K562 (cell line): Measurements from ENCODE around the gene LAPTM5. TPM values are rescaled to one million over a fixed set of nuclear protein-coding genes. Genes with fewer than 3 reads are reported as not detected.

Experiments
- IRF9 ChIP-seq: fragments of 450-650 bp; IDR thresholded peaks from 2 replicates; pipeline ENCODE4 v1.6.1; 2016; ENCODE audit warnings: missing biosample characterization, missing genetic modification characterization
- KDM1A ChIP-seq, 2 experiments: fragments of 450-650 bp; IDR thresholded peaks; 2 replicates each; pipeline ENCODE4 v1.6.1; 2016; ENCODE audit warnings: mild to moderate bottlenecking in 2 of 2
- POLR2B ChIP-seq: fragments of 450-650 bp; IDR thresholded peaks from 2 replicates; pipeline ENCODE4 v1.6.1; 2018; ENCODE audit warnings: low read depth; ENCODE audit not compliant: partially characterized antibody
- PYGO2 ChIP-seq: fragments of 450-650 bp; IDR thresholded peaks from 2 replicates; pipeline ENCODE4 v1.6.1; 2016; ENCODE audit warnings: mild to moderate bottlenecking, missing genetic modification characterization, moderate library complexity, missing compliant biosample characterization
- SPI1 ChIP-seq: IDR thresholded peaks from 2 replicates; pipeline ENCODE4 v1.6.1; 2011; ENCODE audit warnings: low read depth, low read length, control low read depth, borderline replicate concordance
- ZNF318 ChIP-seq, 2 experiments: fragments of 450-650 bp; IDR thresholded peaks; 2 replicates each; pipeline ENCODE4 v1.6.1; 2016; ENCODE audit warnings: mild to moderate bottlenecking in 2 of 2, borderline replicate concordance in 1 of 2, low read depth in 1 of 2, moderate library complexity in 1 of 2
- ZNF584 ChIP-seq: fragments of 200-800 bp; sonication (Bioruptor generic); IDR thresholded peaks from 2 replicates; pipeline ENCODE4 v1.6.1; 2016; ENCODE audit warnings: low read depth, mild to moderate bottlenecking, missing genetic modification characterization, missing compliant biosample characterization
- ZNF592 ChIP-seq: fragments of 450-650 bp; IDR thresholded peaks from 2 replicates; pipeline ENCODE4 v1.6.1; 2017; ENCODE audit warnings: antibody characterized with exemption, mild to moderate bottlenecking
- polyA plus RNA-seq, 8 experiments: library from polyadenylated mRNA; depleted of rRNA in 4 of 8; stranded (reverse) in 5 of 8; unstranded in 3 of 8; fragments of >200 nt; fragmentation: Nextera tagmentation in 2 of 8; fragmentation: Illumina TruSeq in 1 of 8; extraction: Ambion mirVana in 2 of 8; extraction: Trizol in 1 of 8; gene quantifications; 2 replicates each; pipeline versions ENCODE4 v1.2.1 to v1.2.3, GENCODE V29; 2011 to 2014; ENCODE audit warnings: inconsistent platforms in 1 of 8, missing spikeins in 1 of 8
- total RNA-seq, 7 experiments: library from RNA; depleted of rRNA in 6 of 7; stranded (reverse); fragments of >200 nt in 6 of 7; fragmentation: Illumina TruSeq in 2 of 7; extraction: Trizol in 2 of 7; gene quantifications; 2 replicates each; pipeline versions ENCODE4 v1.2.1 to v1.2.3, GENCODE V29; 2011 to 2021; ENCODE audit warnings: low replicate concordance in 1 of 7
- TF ChIP-seq, protein P1 (sequence below): fragments of 450-650 bp; IDR thresholded peaks from 2 replicates; pipeline ENCODE4 v1.6.1; 2016; ENCODE audit warnings: borderline replicate concordance

The LAPTM5 gene
- total and polyA plus RNA-seq, 9 of the 15 experiments (the other 6 are each of a cell fraction or from before 2014, with no cell fraction given): 2.4 to 47.3 (median 20.3) TPM

DNA sequence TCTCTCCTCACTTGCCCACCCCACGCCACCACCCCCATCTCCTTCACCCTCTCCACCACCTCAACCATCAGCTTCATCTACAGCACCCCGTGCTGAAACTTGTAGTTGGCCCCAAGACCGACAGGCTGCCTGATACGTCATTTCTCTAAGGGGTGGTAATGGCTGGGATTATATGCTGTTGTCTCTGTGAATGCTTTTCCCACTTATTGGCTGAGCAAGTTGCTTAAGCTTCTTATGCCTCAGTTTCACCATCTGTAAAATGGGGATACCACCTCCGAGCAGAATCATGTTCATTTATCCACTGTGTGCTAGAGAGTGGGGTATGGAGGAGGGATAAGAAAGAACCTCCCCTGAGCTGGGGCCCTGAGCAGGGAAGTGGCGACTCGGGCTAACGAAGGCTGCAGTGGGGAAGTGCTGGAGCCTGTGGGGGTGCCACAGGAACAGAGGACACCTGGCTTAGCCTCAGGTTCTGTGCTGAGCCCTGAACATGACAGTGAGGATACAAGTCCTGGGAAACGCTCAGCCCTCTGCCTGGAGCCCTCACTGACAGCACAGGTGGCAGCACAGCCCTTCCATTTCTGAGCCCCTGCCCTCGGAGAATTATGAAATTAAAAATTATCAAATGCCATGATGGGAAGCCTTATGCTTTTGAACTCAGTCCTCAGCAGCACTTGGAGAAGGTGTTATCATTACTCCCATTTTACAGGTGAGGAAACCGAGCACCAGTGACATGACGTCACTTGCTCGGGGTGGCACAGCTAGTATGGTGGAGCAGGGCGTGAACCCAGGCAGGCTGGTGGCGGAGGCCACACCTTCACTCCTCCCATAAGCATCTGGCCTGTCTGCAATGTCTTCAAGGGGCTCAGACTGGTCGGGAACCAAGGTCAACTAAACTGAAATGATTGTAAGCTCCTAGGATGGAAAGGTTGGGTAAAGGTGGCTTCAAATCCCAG, 37.0 kb downstream of the LAPTM5 start (continued):
- TF ChIP-seq ZNF592 (peak; percentile 27; the same call in 1 of the 2 replicates), ZNF584 (no peak), IRF9 (tag) (no peak), ZNF318 (IDR thresholded peaks at IDR 0.05; ENCODE audit: borderline replicate concordance in 1 of 2, low read depth in 1 of 2) (no peak), POLR2B (no peak), KDM1A (IDR thresholded peaks at IDR 0.05) (peak; percentile 72 to 88), SPI1 (peak; percentile 71; the same call in 1 of the 2 replicates), PYGO2 (peak; percentile 44; the same call in 1 of the 2 replicates)
- TF ChIP-seq, protein P1, sequence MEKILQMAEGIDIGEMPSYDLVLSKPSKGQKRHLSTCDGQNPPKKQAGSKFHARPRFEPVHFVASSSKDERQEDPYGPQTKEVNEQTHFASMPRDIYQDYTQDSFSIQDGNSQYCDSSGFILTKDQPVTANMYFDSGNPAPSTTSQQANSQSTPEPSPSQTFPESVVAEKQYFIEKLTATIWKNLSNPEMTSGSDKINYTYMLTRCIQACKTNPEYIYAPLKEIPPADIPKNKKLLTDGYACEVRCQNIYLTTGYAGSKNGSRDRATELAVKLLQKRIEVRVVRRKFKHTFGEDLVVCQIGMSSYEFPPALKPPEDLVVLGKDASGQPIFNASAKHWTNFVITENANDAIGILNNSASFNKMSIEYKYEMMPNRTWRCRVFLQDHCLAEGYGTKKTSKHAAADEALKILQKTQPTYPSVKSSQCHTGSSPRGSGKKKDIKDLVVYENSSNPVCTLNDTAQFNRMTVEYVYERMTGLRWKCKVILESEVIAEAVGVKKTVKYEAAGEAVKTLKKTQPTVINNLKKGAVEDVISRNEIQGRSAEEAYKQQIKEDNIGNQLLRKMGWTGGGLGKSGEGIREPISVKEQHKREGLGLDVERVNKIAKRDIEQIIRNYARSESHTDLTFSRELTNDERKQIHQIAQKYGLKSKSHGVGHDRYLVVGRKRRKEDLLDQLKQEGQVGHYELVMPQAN: 0 out of 2 replicates have a peak, but pooled peaks have one; percentile 23
